CD4-positive, alpha-beta T cell treated with Interleukin-12 subunit alpha and Interleukin-12 subunit beta, for 1 hour (primary cell): ENCODE data around the gene PPP1R14B.

Source experiments
- DNase-seq: peaks from one replicate; pipeline ENCODE4 v3.0.0-alpha.2; 2020

PPP1R14B gene

DNA sequence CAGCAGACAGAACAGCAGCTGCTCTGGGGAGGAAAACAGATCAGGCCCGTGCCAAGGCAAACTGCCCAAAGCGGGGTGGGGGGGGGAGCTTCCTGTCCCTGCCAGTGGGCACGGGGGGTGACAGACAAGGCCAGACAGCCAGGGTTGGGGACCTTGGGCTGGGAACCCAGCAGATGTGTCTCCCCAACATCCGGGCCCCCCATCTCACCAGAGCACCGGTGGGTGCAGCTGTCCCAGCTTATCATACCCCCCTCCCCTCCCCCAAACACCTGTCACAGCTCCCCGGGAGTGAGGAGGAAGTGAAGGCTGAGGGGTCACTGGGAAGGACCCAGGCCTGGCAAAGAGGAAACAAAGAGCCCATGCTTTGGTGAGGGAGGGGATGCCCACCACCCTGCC, 1.3 kb downstream of the PPP1R14B start:
- peak; percentile 67 for DNase-seq

- DNase-seq: no peak
Measured at GRCh38 chr11:64244966-64245365, 1.8 kb downstream of the PPP1R14B start.

DNA sequence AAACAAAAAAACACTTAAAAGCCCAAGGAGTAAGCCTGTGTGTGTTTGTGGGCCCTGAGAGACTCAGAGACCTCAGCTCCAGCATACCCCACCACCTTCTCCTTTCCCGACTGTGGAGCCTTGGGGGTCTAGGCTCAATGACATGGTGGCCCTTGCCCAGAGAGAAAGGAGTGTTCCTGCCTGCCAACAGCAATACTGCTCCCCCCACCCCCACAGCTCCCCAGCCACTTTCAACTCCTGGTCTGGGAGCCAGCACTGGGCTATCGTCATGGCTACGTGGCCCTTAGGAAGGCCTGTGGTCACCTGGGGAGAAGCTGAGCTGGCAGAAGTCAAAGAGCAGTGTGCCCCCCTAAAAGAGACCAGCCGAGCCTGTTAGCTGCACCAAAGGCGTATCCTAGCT, 2.6 kb downstream of the PPP1R14B start:
- DNase-seq: no peak

DNA sequence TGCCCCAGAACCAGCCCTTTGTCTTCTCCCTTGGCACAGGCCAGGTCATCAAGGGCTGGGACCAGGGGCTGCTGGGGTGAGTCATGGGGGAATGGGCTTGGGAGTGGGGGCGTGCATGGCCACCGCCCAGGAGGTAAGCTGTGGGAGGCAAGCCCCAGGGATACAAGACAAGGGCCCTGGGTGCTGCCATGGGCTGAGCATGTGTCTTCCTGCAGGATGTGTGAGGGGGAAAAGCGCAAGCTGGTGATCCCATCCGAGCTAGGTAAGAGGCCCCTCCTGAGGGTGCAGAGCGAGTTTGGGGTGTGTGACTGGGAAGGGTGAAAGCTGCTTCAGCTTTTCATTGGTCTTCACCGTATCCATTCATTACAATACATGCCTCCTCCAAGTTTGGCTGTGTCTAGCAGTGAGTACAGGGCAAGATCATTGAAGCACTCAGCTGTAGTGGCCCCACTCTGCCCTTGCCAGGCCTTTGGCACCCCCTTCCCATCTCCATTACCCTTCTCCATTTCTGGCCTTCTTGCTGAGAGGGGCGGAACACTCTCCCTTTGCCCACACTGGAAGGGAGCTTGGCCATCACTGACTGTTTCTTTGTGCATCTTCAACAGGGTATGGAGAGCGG, 3.4 kb downstream of the PPP1R14B start:
- no peak for DNase-seq

DNA sequence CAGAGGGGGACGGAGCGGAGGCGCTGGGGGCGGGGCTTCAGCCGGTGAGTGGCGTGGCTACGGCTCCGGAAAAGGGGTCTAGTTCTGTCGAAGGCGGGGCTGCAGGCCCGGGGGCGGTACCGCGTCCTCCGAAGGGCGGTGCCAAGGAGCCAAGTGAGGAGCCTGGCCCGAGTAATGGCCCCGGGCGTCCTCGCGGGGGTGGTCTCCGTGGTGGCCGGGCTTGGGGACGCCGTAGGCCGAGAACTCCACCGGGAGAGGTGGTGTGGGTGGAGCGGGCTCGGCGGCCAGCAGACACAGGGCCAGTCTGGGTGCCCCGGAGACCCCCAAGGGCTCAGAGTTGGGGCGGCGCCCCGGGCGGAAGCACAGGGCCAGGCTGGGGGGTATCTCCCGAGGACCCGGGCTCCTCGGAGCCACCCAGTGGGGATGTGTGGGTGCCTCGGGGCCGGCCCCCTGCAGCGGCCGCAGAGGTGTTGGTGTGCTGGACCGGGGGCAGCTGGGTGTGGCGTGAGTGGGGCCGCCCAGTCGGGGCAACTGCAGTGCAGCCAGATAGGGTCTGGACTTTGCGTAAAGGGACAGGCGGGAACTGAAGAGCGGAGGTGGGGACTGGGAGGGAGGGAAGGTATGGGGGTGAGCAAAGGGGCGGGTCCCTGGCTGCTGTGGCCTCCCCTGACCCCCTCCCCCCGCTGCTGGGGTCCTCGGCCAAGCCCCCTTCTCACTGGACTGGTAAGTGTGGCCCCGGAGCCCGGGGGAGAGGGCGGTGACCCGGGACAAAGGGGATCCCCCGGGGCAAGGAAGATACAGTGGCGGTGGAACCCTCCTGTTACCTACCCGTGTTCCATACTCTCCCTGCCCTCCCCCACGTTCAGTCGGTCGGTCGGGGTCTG, 5.0 kb downstream of the PPP1R14B start:
- DNase-seq: peak; percentile 100

DNA sequence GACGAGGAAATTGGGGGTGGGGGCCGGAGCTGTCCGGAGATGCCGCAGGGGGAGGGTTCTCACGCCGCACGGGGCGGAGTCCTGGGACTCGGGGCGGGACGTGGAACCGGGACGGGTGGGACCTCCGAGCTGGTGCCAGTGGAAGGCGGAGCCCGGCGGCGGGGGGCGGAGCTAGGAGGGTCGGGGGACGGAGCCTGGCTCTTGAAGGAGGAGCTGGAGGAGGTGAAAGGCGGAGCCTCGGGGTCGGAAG, 5.6 kb downstream of the PPP1R14B start:
- no peak for DNase-seq

GRCh38 chr11:64240435-64241240, 6.1 kb downstream of the PPP1R14B start, which contains the start of gene FKBP2:
Gene FKBP2 (plus strand): TSS chr11:64241095. CDS start chr11:64242388, 1,293 bp downstream.
- peak; percentile 99 for DNase-seq

DNA sequence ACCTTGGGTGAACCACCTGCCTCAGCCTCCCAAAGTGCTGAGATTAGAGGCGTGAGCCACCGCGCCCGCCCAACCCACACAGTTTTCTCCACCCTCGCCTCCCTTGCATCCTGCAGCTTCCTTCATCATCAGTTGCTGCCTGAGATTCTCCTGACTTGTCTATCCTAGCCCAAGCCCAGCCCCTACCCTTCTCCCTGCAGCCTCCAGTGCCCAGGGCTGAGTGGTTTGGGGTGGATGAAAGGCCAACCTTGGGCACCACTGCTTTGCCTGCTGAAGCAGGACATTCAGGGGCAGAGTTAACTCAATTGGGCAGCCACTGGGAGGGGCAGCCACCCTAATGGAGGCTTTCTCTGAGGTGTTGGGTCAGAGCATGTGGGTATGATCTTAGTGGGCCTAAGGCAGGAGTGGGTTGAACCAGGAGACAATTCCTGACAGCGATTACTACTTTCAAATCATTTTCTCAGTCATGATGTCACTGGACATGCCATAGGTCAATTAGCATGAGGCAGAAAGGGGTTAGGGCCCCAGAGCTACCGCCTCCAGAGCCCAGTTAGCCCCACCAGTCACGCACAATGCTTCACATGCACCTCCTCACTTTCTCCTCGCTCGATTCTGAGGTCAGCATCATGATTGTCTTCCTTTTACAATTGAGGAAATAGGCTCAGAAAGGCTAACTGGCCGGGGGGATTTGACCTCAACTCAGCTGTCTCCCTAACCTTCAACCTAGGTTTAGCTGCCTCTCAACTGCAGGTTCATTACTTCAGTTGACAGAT, 6.9 kb downstream of the PPP1R14B start:
- no peak for DNase-seq

- no peak for DNase-seq
Measured at GRCh38 chr11:64238999-64239398, 7.7 kb downstream of the PPP1R14B start.

DNA sequence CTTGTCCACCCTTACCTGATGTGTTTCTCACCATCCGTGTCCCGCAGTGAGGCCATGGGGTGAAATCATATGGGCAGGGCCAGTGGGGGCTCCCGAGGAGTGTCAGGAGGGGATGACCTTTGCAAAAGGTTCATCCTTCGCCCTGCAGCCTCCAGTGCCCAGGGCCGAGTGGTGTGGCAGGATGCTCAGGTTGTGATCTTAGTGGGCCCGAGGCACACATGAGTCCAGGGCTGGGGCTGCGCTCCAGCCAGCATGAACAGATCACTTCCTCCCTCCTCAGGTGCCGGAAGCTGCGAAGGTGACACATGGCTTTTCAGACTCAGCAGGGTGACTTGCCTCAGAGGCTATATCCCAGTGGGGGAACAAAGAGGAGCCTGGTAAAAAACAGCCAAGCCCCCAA, 8.7 kb downstream of the PPP1R14B start:
- DNase-seq: no peak

GRCh38 chr11:64237484-64237951, 9.2 kb downstream of the PPP1R14B start:
- no peak for DNase-seq

GRCh38 chr11:64235437-64236161, 11.1 kb downstream of the PPP1R14B start:
- no peak for DNase-seq

- peak; percentile 56 for DNase-seq
Measured at GRCh38 chr11:64234647-64235379, 11.9 kb downstream of the PPP1R14B start.

GRCh38 chr11:64233913-64234586, 12.7 kb downstream of the PPP1R14B start, which contains the start of gene VEGFB:
Gene VEGFB (plus strand): TSS chr11:64234584. CDS start chr11:64234834, 250 bp downstream.
- DNase-seq: peak; percentile 84

- no peak for DNase-seq
Measured at GRCh38 chr11:64232967-64233315, 13.8 kb downstream of the PPP1R14B start.

- DNase-seq: no peak
Measured at GRCh38 chr11:64232182-64232966, 14.4 kb downstream of the PPP1R14B start.

- DNase-seq: no peak
Measured at GRCh38 chr11:64231546-64231945, 15.2 kb downstream of the PPP1R14B start.

- DNase-seq: no peak
Measured at GRCh38 chr11:64230985-64231365, 15.8 kb downstream of the PPP1R14B start.

DNA sequence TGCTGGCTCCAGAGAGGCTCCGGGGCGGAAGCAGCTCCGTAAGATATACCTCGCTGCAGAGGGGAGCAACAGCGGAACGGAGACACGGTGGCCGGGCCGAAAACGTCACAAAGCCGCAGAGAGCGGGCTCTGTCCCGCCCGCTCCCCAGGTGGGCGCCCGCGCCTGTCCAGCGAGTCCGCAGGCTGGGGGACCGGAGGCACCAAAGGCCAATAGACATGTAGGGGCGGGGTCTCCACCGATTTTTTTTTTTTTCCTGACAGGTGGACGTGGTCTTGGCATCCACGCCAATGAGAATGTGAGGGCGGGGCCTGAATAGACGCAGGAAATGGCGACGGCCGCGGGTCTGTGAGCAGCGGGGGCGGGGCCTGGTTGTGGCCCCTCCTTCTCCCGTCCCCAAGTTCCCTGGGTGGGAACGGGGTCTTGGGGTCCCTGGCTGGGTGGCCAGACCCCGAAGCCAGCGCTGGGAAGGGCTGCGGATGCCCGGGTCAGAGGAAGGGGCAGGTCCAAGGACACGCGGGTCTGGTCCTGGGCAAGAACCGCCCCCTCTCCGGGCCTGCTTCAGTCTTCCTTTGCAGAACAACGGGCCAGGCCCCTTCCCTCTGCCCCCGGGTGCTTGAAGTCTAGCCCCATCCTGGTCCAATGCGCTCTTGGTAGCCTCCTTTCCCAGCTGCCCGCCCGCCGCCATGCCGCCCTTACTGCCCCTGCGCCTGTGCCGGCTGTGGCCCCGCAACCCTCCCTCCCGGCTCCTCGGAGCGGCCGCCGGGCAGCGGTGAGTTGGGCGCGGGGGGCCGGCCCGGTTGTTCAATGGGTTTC, 16.4 kb downstream of the PPP1R14B start, which contains the start of gene DNAJC4:
TSS of gene DNAJC4 (plus strand) at position 378 of the 814 bp plus-strand sequence. CDS start at position 685, 307 bp downstream.
- peak; percentile 90 for DNase-seq
